ENCODE data around the gene FILIP1L. TPM values are rescaled to one million over a fixed set of nuclear protein-coding genes. Genes with fewer than 3 reads are reported as not detected.

FILIP1L gene
- total RNA-seq, 1 experiment from 2014 or later: 0.17 TPM

DNA sequence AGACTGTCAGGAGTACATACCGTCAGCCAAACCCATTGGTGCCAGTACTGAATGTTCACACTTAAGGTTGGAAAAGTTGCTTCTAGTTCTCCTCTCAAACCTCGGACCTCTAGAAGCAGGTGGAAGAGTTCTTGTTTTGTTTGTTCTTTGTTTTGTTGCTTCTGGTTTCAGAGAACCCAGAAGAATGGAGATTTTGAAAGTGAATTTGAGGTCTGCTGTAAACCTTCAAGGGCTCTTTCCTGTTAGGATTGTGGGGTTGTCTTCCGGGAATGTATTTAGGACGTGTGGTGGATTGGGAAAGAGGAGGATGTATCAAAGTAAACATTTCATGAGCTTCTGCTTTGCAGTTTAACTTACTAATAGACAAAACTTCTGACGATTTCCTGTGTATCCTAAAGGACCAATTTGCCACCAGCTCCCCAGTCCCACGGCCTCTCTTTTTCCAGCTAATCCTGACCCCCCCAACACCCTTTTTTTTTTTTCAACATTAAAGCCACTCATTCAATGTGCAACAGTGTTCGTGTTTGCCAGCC lies 50.3 kb downstream of the FILIP1L start:
- no peak for TF ChIP-seq POLR2A (IDR thresholded peaks at IDR 0.05; ENCODE audit: borderline replicate concordance, extremely low read depth, insufficient read depth, insufficient read length)
- Histone ChIP-seq H3K9me2 (ENCODE audit: insufficient read depth) (no peaks in the 10 kb centered on the region), H2AFZ (ENCODE audit: low read depth, low read length, poor library complexity, severe bottlenecking) (no peak overlapping the region), H3K27me3 (ENCODE audit: insufficient read depth, low read length) (no peaks in the 10 kb centered on the region), H3K4me3 (replicated peaks in 1 of 2; ENCODE audit: low read depth in 1 of 2, low read length in 2 of 2) (no peak overlapping the region), H3K79me2 (ENCODE audit: insufficient read depth, low read length) (no peaks in the 10 kb centered on the region), H3K4me1 (ENCODE audit: control insufficient read depth in 1 of 2, insufficient read depth in 2 of 2, low read length in 2 of 2) (peaks cover 0 to 2% of the 10 kb centered on the region in 2 experiments; a peak in 1 of 4 replicates), H3K4me2 (ENCODE audit: low read length) (no peak overlapping the region), H4K20me1 (ENCODE audit: insufficient read depth) (no peaks in the 10 kb centered on the region; the same call in 1 of the 2 replicates), H3K9ac (ENCODE audit: low read length) (no peak overlapping the region), H3K9me3 (ENCODE audit: control insufficient read depth in 1 of 2, insufficient read depth in 1 of 2, low read depth in 1 of 2, low read length in 2 of 2) (no peaks in the 10 kb centered on the region), H3K27ac (ENCODE audit: low read depth, low read length) (no peak overlapping the region), H3K36me3 (ENCODE audit: control insufficient read depth in 1 of 2, insufficient read depth in 2 of 2, low read length in 2 of 2) (no peaks in the 10 kb centered on the region)
- no TSS peak for BruUV-seq (replicated peaks)
- DNase-seq (ENCODE audit: low read depth, low spot score) (no peak), ATAC-seq (no peak)
- POLR2A ChIA-PET: no interaction called here
- intact Hi-C loops (cut with micrococcal nuclease): no loop called here
- CTCF ChIA-PET: no interaction called here
- RAD21 ChIA-PET (ENCODE audit: low non-redundant PET in 1 of 2, low total read pairs in 2 of 2, uncharacterized antibody in 2 of 2, unreplicated experiment in 2 of 2): no interaction called here

GRCh38 chr3:100062665-100063064 lies 51.6 kb downstream of the FILIP1L start:
- CTCF ChIA-PET: no interaction called here
- POLR2A ChIA-PET: no interaction called here

More at GRCh38 chr3:100062665-100063064, 51.6 kb downstream of the FILIP1L start:
- Histone ChIP-seq H3K9ac (ENCODE audit: low read length) (no peak overlapping the region), H3K4me1 (ENCODE audit: control insufficient read depth in 1 of 2, insufficient read depth in 2 of 2, low read length in 2 of 2) (no peaks in the 10 kb centered on the region), H2AFZ (ENCODE audit: low read depth, low read length, poor library complexity, severe bottlenecking) (no peak overlapping the region), H3K9me3 (ENCODE audit: control insufficient read depth in 1 of 2, insufficient read depth in 1 of 2, low read depth in 1 of 2, low read length in 2 of 2) (no peaks in the 10 kb centered on the region), H3K27me3 (ENCODE audit: insufficient read depth, low read length) (no peaks in the 10 kb centered on the region), H3K4me3 (replicated peaks in 1 of 2; ENCODE audit: low read depth in 1 of 2, low read length in 2 of 2) (no peak overlapping the region), H3K36me3 (ENCODE audit: control insufficient read depth in 1 of 2, insufficient read depth in 2 of 2, low read length in 2 of 2) (no peaks in the 10 kb centered on the region), H3K79me2 (ENCODE audit: insufficient read depth, low read length) (no peaks in the 10 kb centered on the region), H3K9me2 (ENCODE audit: insufficient read depth) (no peaks in the 10 kb centered on the region), H4K20me1 (ENCODE audit: insufficient read depth) (no peaks in the 10 kb centered on the region), H3K27ac (ENCODE audit: low read depth, low read length) (no peak overlapping the region), H3K4me2 (ENCODE audit: low read length) (no peak overlapping the region)
- ATAC-seq: no peak
- TF ChIP-seq YY1 (IDR thresholded peaks at IDR 0.05; ENCODE audit: extremely low read depth, insufficient replicate concordance, low read depth, low read length) (no peak), EZH2 (IDR thresholded peaks at IDR 0.05) (no peak), TCF7L2 (IDR thresholded peaks at IDR 0.05; ENCODE audit: borderline replicate concordance, extremely low read depth, insufficient read depth, insufficient read length) (no peak), EZH2phosphoT487 (IDR thresholded peaks at IDR 0.05; ENCODE audit: borderline replicate concordance) (no peak), EGR1 (IDR thresholded peaks at IDR 0.05; ENCODE audit: low read depth) (no peak), POLR2A (IDR thresholded peaks at IDR 0.05; ENCODE audit: borderline replicate concordance, extremely low read depth, insufficient read depth, insufficient read length) (no peak), SIN3A (IDR thresholded peaks at IDR 0.05; ENCODE audit: low read depth) (no peak), SP1 (IDR thresholded peaks at IDR 0.05; ENCODE audit: low read depth) (no peak), CTCF (IDR thresholded peaks at IDR 0.05 in 2 of 3, conservative IDR thresholded peaks at IDR 0.05 in 1 of 3; ENCODE audit: borderline replicate concordance in 1 of 3, insufficient read depth in 1 of 3, low read depth in 2 of 3, low read length in 2 of 3) (no peak), SRF (IDR thresholded peaks at IDR 0.05; ENCODE audit: low read depth) (no peak), POLR2AphosphoS5 (IDR thresholded peaks at IDR 0.05; ENCODE audit: low read depth, low read length) (no peak)
- DNase-seq (ENCODE audit: low read depth, low spot score): no peak
- RAD21 ChIA-PET (ENCODE audit: low non-redundant PET in 1 of 2, low total read pairs in 2 of 2, uncharacterized antibody in 2 of 2, unreplicated experiment in 2 of 2): no interaction called here
- intact Hi-C loops (cut with micrococcal nuclease): no loop called here
- no TSS peak for BruUV-seq (replicated peaks)

Measured in HCT116 (cell line).